HG03342 (cell line): ENCODE measurements around the gene CHRNB4.

ENCODE experiments used
- ATAC-seq: cut with Tn5 transposase; IDR thresholded peaks from one replicate; pipeline ENCODE4 v1.9.1; 2021; ENCODE audit warnings: mild to moderate bottlenecking, moderate library complexity; ENCODE audit not compliant: unreplicated experiment

CHRNB4 gene

GRCh38 chr15:78635346-78635745 is 5.7 kb downstream of the CHRNB4 start:
- ATAC-seq = no peak

DNA sequence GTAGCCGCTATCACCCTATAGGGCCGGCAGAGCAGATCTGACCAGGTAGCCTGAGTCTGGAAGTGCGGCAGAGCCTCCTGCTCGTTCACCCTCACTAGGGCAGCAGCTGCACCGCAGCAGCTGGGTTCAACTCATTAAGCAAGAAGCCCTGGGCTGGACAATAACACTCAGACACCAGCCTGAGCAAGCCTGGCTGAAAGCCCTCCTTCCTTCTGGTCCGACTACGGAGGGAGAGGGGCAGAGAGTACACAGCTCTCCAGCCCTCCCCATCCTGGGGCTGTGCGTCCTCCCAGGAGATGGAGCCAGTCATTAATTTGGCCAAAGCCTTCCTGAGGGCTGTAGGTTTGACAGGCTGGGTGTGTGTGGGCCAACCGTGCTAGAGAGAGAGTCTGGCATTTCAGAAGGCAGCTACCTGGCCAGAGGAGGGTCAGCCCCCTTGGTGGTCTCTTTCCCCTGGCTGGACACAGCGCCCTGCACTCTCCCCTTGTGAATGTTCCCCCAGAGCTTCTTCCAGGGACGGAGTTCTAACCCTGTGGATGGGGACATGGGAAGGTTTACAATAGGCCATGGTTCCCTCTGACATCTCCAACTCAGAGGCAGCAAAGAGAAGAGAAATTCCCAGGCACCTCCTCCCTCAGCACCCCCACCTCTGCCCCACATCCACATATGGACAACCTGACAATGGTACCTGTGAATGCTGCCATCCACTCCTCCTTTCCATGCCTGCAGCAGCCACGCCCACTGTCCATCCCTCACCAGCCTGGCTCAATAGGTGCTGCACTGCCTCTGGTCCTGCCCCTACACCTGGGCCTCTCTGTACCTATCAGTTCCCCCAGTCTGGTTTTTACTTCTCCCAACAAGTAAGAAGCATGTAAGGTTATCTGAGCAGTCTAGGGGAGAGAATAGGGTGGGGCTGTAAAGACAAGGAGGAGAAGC is 6.5 kb downstream of the CHRNB4 start:
- ATAC-seq = no peak

DNA sequence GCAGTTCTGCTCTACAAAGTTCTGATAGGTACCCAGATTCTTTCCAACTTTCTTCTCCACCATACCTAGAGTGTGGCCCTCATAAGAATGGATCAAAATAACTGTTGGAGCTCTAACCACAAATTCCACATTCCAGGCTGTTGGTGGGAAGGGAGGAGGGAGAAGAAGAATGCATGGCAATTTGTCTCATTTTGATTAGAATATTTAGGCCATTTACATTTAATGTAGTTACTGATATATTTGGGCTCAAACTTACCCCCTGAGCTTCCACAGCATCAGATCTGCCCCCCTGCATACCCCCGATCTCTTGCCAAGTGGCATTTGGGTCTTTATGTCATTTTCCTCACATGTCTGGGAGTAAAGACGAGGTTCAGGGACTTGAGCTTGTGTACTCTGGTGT is 7.7 kb downstream of the CHRNB4 start:
- ATAC-seq = no peak

DNA sequence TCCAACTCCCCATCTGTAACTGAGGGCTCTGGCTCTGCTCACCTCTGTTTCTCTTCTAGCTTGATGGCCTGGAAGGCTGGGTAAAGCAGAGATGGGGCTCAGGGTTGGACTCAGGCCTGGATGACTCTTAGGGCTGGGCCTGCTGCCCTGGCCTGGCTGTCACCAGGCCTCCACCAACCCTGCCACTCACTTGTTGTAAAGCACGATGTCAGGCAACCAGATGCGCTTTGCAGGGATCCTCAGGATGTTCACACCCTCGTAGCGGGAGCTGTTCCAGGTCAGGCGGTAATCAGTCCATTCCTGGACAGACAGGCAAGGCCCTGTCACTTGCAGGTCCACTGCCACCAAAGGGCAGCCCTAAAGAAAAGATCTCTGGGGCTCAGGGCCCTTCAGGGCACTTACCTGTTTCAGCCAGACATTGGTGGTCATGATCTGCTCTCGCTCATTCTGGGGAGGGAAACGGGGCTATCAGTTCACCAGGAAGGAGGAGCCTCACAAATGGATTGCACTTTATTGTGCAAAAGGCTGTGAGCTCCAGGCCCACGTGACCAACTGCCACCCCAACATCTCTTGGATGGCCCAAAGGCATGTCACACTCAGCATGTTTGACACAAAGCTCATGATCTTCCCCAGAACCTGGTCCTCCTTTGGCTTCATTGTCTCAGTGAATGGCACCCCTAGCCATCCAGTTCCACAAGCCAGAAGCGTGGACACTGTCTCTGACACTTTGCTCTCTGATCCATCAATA is 9.9 kb downstream of the CHRNB4 start:
- ATAC-seq = no peak

GRCh38 chr15:78629716-78630065 is 11.3 kb downstream of the CHRNB4 start:
- no peak for ATAC-seq

GRCh38 chr15:78629031-78629715 is 11.8 kb downstream of the CHRNB4 start:
- ATAC-seq = no peak

DNA sequence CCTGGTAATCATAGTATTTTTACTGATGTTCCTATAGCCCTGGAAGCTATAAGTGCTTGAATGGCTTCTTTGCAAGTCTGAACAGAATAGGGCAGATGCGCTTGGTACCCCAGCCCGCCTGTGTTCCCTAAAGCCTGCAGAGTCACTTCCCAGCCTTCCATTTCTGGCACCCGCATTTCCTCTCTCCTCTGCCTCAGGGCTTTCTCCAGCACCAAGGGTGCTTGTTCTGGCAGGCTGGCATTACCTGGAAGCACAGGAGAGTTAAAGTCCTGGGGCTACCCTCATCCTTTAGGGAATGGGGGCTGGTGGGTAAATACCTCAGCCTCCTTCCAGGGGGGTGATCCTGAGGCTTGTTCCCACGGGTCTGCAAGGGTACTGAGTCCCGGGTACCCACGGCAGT is 12.8 kb downstream of the CHRNB4 start:
- ATAC-seq = no peak

GRCh38 chr15:78627348-78627747 is 13.7 kb downstream of the CHRNB4 start:
- no peak for ATAC-seq

DNA sequence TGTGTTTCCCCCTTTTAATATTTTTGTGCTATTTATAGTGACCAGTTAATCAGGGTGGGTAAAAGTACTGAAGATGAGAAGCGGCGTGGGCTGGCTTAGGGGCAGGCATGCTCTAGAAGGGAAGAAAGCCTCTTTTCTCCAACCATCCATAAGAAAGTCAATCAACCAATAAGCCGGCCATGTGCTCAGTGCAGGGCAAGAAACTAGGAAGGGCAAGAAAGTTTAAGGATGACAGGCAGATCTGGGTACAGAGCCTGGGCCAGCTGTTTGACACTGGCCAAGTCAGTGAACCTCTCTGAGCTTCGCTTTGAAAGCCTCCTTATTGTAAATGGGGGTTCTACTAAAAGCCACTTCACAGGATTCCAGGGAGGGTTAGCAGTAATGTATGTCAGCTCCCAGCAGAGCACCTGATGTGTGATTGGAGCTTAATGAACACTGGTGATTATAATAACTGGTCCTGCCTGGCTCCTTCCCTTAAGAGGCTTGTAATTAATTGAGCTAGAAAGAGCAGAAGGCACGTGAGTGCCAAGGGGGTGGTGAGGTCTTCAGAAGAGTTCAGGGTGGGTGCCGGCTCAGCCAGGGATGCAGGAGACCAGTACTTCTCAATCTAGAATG is 14.5 kb downstream of the CHRNB4 start:
- ATAC-seq = no peak

- no peak for ATAC-seq
These were observed 15.3 kb downstream of the CHRNB4 start for GRCh38 chr15:78625606-78626280.

DNA sequence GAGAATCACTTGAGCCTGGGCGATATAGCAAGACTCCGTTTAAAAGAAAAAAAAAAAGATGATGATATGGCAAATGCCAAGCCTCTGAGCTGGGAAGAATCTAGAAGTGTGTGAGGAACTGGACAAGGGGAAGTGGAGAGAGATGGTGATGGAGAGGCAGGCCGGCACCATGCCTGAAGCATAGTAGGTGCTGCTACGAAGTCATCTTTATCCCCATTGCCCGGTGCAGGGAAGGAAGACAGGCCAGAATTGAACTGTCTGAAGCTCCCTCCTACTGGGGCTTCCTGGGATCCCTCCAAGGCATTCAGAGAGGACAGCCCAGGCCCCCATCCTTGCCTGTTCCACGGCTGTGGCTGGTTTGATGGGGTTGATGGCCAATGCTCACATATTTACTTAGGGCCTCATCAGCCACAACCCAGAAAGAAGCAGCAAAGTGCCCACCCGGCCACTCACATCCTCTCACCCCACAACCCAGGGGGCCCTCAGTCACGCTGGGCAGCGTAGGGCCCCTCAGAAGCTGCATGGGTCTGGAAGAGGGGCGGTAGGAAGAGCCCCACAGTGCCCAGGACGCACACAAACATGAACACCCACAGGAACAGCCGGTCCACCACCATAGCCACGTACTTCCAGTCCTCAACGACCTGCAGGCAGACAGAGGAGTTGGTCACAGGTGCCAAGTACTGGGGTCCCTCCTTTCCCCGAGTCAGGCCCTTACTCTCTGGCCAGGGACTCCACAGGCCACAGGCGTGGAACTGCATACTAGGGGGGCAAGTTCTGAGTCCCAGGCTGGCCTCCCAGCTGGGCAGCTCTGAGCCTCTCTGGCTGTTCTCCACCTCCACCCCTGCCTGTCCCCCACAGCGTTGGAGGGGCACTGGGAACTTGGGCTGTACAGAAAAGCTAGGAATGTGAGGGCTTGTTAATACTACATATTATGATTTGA is 16.1 kb downstream of the CHRNB4 start:
- ATAC-seq = no peak

- no peak for ATAC-seq
These were observed 17.1 kb downstream of the CHRNB4 start for GRCh38 chr15:78623786-78624497.

GRCh38 chr15:78621810-78622402 is 19.1 kb downstream of the CHRNB4 start:
- ATAC-seq = no peak

GRCh38 chr15:78620527-78621421 is 20.2 kb downstream of the CHRNB4 start, which contains the start of gene CHRNA3:
TSS of gene CHRNA3 (minus strand) at chr15:78620996. CDS start at chr15:78620794, 202 bp downstream.
- no peak for ATAC-seq

DNA sequence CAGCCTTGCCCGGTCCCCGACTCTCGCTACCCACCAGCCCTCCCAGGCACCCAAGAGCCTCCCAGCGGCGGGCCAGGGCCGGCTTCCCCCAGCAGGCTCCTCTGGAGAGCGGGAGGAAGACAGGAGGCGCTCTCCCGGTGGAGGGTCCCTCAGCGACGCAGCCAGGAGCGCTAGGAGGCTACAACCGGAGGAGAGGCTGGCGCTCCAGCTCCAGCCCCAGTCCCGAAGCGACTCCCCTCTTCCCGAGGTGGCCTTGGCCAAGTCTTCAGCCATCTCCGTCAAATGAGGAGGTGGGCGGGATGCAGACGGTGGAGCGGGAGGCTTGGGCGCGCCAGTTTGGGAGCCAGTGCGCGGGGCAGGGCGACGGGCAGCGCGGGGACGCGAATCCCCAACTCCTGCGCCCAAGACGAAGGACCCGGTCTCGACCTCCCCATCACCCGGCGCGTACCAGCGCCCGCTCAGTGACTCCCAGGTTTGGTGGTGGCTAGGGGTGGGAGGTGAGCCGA is 20.9 kb downstream of the CHRNB4 start:
- no peak for ATAC-seq

- no peak for ATAC-seq
These were observed 21.7 kb downstream of the CHRNB4 start for GRCh38 chr15:78619022-78619950.
